ENCODE measurements around the gene DIPK1B.

- TF ChIP-seq YY1 (IDR thresholded peaks at IDR 0.05; ENCODE audit: insufficient read depth, insufficient read length) (no peak), SUZ12 (IDR thresholded peaks at IDR 0.05; ENCODE audit: extremely low read depth, insufficient read depth, insufficient read length) (no peak)
These were observed 29.7 kb downstream of the DIPK1B start for GRCh38 chr9:136741883-136742571.
